ENCODE data around the gene PSMB4.
"Not testable (repeated sequence)": the region's sequence is repeated elsewhere in the genome, so short reads cannot be mapped to it uniquely, and the experiment has no call there.

The PSMB4 gene

DNA sequence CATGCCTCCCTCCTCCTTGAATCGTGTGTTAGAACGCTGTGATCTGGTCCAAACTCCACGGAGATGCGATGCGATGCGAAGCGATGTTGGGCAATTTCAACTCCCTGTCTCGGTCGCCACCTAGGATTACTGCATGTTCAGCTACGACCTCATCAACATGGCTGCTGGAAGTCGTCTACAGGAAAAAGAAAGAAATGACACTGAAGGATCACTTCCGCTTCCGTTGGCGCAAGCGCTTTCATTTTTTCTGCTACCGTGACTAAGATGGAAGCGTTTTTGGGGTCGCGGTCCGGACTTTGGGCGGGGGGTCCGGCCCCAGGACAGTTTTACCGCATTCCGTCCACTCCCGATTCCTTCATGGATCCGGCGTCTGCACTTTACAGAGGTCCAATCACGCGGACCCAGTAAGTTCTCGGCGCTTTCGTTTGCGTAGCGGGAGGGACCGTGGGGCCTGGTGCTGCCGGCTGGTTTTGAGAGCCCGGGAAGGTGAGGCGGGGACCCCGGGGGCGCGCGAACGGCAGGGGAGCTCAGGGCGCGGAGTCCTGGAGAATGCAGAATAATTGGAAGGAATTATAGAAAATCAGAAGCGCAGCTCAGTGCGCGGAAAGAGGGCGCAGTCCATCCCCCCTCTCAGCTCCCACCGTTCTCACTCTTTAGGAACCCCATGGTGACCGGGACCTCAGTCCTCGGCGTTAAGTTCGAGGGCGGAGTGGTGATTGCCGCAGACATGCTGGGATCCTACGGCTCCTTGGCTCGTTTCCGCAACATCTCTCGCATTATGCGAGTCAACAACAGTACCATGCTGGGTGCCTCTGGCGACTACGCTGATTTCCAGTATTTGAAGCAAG lies at the start of gene PSMB4:
Gene PSMB4, plus strand, starts transcription at position 250 of the 848 bp plus-strand sequence. Its CDS starts 15 bp downstream, at position 265.
- Histone ChIP-seq H3K4me3 (ENCODE audit: low read depth in 1 of 5, low read length in 5 of 5) (peak within 1 kb of the TSS; percentile 95 to 98 (median 97)), H3K27me3 (ENCODE audit: control insufficient read depth in 5 of 5, insufficient read depth in 4 of 5, low read length in 5 of 5) (no peaks in the 10 kb centered on the region), H3K36me3 (ENCODE audit: control insufficient read depth in 5 of 5, insufficient read depth in 5 of 5, low read length in 5 of 5) (peaks cover 7 to 38% (median 37%) of the 10 kb centered on the region in 5 donors)

DNA sequence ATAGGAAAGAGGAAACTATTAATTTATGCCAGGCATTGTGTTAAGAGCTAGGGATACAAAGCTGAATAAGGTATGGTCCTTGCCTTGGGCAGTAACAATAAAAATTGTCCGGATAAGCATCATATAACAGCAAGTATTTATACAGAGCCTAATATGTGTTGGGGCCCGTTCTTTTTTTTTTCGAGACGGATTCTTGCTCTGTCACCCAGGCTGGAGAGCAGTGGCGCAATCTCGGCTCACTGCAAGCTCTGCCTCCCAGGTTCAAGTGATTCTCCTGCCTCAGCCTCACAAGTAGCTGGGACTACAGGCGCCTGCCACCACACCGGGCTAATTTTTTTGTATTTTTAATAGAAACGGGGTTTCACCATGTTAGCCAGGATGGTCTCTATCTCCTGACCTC lies 49.0 kb upstream of the PSMB4 start:
- H3K9ac ChIP-seq (ENCODE audit: low read length in 5 of 5); H3K9me3 ChIP-seq (ENCODE audit: control insufficient read depth in 5 of 5, low read length in 5 of 5); H3K36me3 ChIP-seq (ENCODE audit: control insufficient read depth in 5 of 5, insufficient read depth in 5 of 5, low read length in 5 of 5); H3K27me3 ChIP-seq (ENCODE audit: control insufficient read depth in 5 of 5, insufficient read depth in 4 of 5, low read length in 5 of 5); H3K27ac ChIP-seq (ENCODE audit: low read depth, low read length); H3K4me3 ChIP-seq (ENCODE audit: low read depth in 1 of 5, low read length in 5 of 5): not testable (repeated sequence)
- H3K4me1 ChIP-seq (ENCODE audit: control insufficient read depth in 5 of 5, insufficient read depth in 5 of 5, low read length in 5 of 5), result peaks cover 9 to 18% (median 15%) of the 10 kb centered on the region in 5 donors

More for the DNA sequence above, at the start of gene PSMB4:
- Histone ChIP-seq H3K9me3 (ENCODE audit: control insufficient read depth in 5 of 5, low read length in 5 of 5) (no peaks in the 10 kb centered on the region), H3K27ac (ENCODE audit: low read depth, low read length) (peak within 1 kb of the TSS; percentile 97), H3K9ac (ENCODE audit: low read length in 5 of 5) (peak within 1 kb of the TSS; percentile 95 to 100 (median 97)), H3K4me1 (ENCODE audit: control insufficient read depth in 5 of 5, insufficient read depth in 5 of 5, low read length in 5 of 5) (peaks cover 4 to 19% (median 15%) of the 10 kb centered on the region in 5 donors)

DNA sequence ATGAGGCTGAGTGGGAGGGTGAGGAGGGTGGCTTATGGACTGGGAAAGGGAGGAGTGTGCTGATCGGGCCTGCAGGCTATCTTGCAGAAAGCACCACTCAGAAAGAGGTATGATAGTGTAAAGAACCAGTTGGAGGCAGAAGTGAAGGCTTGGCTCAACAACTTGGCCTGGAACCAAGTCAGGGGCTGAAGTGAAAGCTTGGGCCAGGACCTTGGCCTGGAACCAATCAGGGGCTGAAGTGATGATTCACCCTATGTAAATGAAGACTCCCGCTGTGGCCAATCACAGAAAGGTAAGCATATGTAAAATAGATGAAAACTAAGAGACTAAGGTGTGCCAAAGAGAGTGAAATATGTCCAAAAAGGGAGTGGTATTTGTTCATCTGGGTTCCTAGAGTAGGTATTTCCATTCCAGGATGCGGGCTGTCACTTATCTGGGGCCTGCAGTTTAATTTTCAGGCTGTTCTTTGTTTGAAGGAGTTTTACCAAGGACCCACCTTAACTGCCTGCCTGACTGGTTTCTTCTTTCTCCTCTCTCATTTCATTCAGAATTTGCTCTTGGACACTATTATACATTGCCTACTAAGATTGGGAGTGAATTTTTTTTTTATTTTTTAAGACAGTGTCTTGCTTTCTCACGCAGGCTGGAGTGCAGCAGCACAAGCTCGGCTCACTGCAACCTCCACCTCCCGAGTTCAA lies 47.2 kb upstream of the PSMB4 start:
- Histone ChIP-seq H3K4me3 (ENCODE audit: low read depth in 1 of 5, low read length in 5 of 5) (no peak overlapping the region), H3K36me3 (ENCODE audit: control insufficient read depth in 5 of 5, insufficient read depth in 5 of 5, low read length in 5 of 5) (no peaks in the 10 kb centered on the region), H3K27ac (ENCODE audit: low read depth, low read length) (no peak overlapping the region), H3K9me3 (ENCODE audit: control insufficient read depth in 5 of 5, low read length in 5 of 5) (no peaks in the 10 kb centered on the region), H3K9ac (ENCODE audit: low read length in 5 of 5) (no peak overlapping the region), H3K4me1 (ENCODE audit: control insufficient read depth in 5 of 5, insufficient read depth in 5 of 5, low read length in 5 of 5) (peaks cover 0 to 5% (median 5%) of the 10 kb centered on the region in 5 donors), H3K27me3 (ENCODE audit: control insufficient read depth in 5 of 5, insufficient read depth in 4 of 5, low read length in 5 of 5) (no peaks in the 10 kb centered on the region)

DNA sequence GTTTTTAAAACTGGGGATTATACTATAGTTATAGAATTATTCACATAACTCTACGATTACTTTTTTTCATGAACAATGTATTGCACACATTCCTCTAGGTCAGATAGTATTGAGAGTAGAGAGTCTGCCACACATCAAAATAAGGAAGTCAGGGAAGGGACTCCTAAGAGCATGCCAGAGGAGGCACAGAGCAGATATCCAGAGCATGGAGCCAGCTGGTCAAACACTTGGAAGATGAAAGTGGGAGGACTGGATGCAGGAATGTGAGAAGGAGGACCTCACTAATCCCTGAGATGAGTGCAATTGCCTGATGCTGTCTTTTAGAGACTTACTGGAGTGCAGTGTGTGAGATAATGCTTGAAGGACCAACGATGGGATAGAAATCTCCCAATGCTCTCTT lies 42.7 kb upstream of the PSMB4 start:
- H3K27me3 ChIP-seq (ENCODE audit: control insufficient read depth in 5 of 5, insufficient read depth in 4 of 5, low read length in 5 of 5), result no peaks in the 10 kb centered on the region

DNA sequence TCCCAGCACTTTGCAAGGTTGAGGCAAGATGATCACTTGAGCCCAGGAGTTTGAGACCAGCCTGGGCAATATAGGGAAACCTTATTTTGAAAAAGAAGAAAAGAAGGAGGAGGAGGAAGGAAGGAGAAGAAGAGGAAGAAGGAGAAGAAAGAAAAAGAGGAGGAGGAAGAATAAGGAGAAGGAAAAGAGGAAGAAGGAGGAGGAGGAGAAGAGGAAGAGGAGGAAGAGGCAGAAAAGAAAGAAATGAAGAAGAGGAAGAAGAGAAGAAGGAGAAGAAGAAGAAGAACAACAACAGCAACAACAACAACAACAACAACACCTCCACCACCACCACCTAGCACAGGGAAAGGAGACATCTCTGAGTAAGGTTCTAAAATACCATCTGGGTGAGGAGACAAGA lies 37.5 kb upstream of the PSMB4 start:
- Histone ChIP-seq H3K4me3 (ENCODE audit: low read depth in 1 of 5, low read length in 5 of 5) (no peak overlapping the region), H3K36me3 (ENCODE audit: control insufficient read depth in 5 of 5, insufficient read depth in 5 of 5, low read length in 5 of 5) (peaks cover 0 to 51% (median 37%) of the 10 kb centered on the region in 5 donors), H3K9me3 (ENCODE audit: control insufficient read depth in 5 of 5, low read length in 5 of 5) (peaks cover 0 to 9% (median 0%) of the 10 kb centered on the region in 5 donors), H3K27ac (ENCODE audit: low read depth, low read length) (no peak overlapping the region), H3K4me1 (ENCODE audit: control insufficient read depth in 5 of 5, insufficient read depth in 5 of 5, low read length in 5 of 5) (peaks cover 0 to 10% (median 4%) of the 10 kb centered on the region in 5 donors), H3K9ac (ENCODE audit: low read length in 5 of 5) (no peak overlapping the region), H3K27me3 (ENCODE audit: control insufficient read depth in 5 of 5, insufficient read depth in 4 of 5, low read length in 5 of 5) (no peaks in the 10 kb centered on the region)

More for the DNA sequence above, 42.7 kb upstream of the PSMB4 start:
- H3K4me1 ChIP-seq (ENCODE audit: control insufficient read depth in 5 of 5, insufficient read depth in 5 of 5, low read length in 5 of 5), result no peaks in the 10 kb centered on the region
- H3K4me3 ChIP-seq (ENCODE audit: low read depth in 1 of 5, low read length in 5 of 5), result no peak overlapping the region
- H3K36me3 ChIP-seq (ENCODE audit: control insufficient read depth in 5 of 5, insufficient read depth in 5 of 5, low read length in 5 of 5), result peaks cover 0 to 3% (median 0%) of the 10 kb centered on the region in 5 donors
- H3K9me3 ChIP-seq (ENCODE audit: control insufficient read depth in 5 of 5, low read length in 5 of 5), result no peaks in the 10 kb centered on the region
- H3K27ac ChIP-seq (ENCODE audit: low read depth, low read length), result no peak overlapping the region
- no peak overlapping the region for H3K9ac ChIP-seq (ENCODE audit: low read length in 5 of 5)

DNA sequence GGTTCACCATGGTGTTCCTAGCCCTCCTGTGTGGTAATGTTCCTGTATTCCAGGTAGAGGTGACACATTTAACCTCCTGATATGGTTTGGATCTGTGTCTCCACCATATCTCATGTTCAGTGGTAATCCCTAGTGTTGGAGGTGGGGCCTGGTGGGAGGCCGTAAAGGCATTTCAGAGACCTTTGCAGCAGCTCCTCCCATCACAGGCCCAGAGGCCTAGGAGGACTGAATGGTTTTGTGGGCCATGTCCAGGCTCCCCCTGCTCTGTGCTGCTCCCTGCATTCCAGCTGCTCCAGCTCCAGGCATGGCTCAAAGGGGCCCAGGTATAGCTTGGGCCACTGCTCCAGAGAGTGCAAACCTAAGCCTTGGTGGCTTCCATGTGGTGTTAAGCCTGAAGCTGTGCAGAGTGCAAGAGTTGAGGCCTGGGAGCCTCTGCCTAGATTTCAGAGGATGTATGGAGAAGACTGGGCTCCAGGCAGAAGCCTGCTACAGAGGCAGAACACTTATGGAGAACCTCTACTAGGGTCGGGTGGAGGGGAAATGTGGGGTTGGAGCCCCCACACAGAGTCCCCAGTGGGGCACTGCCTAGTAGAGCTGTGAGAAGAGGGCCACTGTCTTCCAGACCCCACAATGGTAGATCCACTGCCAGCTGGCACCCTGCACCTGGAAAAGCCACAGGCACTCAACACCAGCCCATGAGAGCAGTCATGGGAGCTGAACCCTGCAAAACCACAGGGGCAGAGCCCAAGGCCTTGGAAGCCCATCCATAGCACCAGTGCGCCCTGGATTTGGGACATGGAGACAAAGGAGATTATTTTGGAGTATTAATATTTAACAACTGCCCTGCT lies 36.8 kb upstream of the PSMB4 start:
- no peak overlapping the region for H3K4me3 ChIP-seq (ENCODE audit: low read depth in 1 of 5, low read length in 5 of 5)
- no peak overlapping the region for H3K9ac ChIP-seq (ENCODE audit: low read length in 5 of 5)
- no peaks in the 10 kb centered on the region for H3K27me3 ChIP-seq (ENCODE audit: control insufficient read depth in 5 of 5, insufficient read depth in 4 of 5, low read length in 5 of 5)
- peaks cover 0 to 15% (median 8%) of the 10 kb centered on the region in 5 donors for H3K4me1 ChIP-seq (ENCODE audit: control insufficient read depth in 5 of 5, insufficient read depth in 5 of 5, low read length in 5 of 5)
- peaks cover 0 to 54% (median 40%) of the 10 kb centered on the region in 5 donors for H3K36me3 ChIP-seq (ENCODE audit: control insufficient read depth in 5 of 5, insufficient read depth in 5 of 5, low read length in 5 of 5)
- peaks cover 0 to 9% (median 0%) of the 10 kb centered on the region in 5 donors for H3K9me3 ChIP-seq (ENCODE audit: control insufficient read depth in 5 of 5, low read length in 5 of 5)
- no peak overlapping the region for H3K27ac ChIP-seq (ENCODE audit: low read depth, low read length)

DNA sequence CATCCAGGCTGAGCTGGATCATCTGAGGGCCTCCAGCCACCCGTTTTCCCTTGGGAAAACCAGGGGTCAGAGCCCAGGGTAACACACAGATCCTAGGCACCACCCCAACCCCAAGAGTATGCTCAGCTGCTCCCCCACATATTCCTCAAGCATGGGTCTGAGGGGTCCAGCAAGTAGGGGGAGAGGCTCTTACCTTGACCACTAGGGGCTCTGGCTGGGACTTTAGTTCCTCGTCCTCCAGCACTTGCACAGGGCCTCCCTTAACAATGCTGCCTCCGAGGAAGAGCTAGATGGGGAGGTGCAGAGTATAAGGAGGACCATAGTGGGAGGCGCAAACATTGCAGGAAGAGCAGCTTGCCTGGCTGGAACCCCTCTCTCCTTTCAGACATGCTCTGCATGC lies 34.4 kb upstream of the PSMB4 start:
- peaks cover 8 to 39% (median 33%) of the 10 kb centered on the region in 5 donors for H3K4me1 ChIP-seq (ENCODE audit: control insufficient read depth in 5 of 5, insufficient read depth in 5 of 5, low read length in 5 of 5)

DNA sequence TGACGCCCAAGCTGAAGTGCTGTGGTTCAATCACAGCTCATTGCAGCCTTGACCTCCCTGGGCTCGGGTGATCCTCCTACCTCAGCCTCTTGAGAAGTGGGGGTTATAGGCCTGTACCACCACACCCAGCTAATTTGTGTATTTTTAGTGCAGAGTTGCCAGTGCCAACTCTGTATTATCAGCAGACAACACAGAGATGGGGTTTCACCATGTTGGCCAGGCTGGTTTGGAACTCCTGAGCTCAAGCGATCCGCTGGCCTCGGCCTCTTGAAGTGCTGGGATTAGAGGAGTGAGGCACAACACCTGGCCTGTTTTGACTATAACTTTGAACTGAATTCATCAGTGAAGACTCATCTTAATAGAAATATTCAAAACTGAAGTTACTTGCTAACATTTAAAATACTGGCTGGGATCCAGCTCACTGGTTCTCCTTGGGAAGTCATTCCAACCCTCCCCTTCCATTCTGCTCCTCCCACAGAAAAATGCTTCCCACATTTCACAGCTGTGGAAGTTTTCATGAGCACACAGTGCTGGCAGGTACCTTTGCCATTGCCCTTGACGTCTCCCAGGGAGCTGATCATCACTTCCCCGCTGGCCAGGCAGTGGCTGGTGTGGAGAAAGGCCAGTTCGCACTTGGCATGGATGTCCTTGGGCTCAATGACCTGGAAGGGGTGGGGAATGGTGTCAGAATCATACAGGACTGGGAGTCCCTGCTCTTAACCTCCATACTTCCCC lies 31.5 kb upstream of the PSMB4 start:
- H3K4me3 ChIP-seq (ENCODE audit: low read depth in 1 of 5, low read length in 5 of 5), result peak overlapping the region in 1 of 5 donors; percentile 24
- no peaks in the 10 kb centered on the region for H3K27me3 ChIP-seq (ENCODE audit: control insufficient read depth in 5 of 5, insufficient read depth in 4 of 5, low read length in 5 of 5)
- H3K4me1 ChIP-seq (ENCODE audit: control insufficient read depth in 5 of 5, insufficient read depth in 5 of 5, low read length in 5 of 5), result peaks cover 8 to 67% (median 61%) of the 10 kb centered on the region in 5 donors
- H3K9ac ChIP-seq (ENCODE audit: low read length in 5 of 5), result peak overlapping the region in 3 of 5 donors; percentile 12 to 63 (median 20)
- H3K9me3 ChIP-seq (ENCODE audit: control insufficient read depth in 5 of 5, low read length in 5 of 5), result no peaks in the 10 kb centered on the region
- peaks cover 0 to 55% (median 35%) of the 10 kb centered on the region in 5 donors for H3K36me3 ChIP-seq (ENCODE audit: control insufficient read depth in 5 of 5, insufficient read depth in 5 of 5, low read length in 5 of 5)
- H3K27ac ChIP-seq (ENCODE audit: low read depth, low read length), result peak overlapping the region; percentile 97

More for the DNA sequence above, 34.4 kb upstream of the PSMB4 start:
- Histone ChIP-seq H3K9ac (ENCODE audit: low read length in 5 of 5) (no peak overlapping the region), H3K27me3 (ENCODE audit: control insufficient read depth in 5 of 5, insufficient read depth in 4 of 5, low read length in 5 of 5) (no peaks in the 10 kb centered on the region), H3K27ac (ENCODE audit: low read depth, low read length) (no peak overlapping the region), H3K36me3 (ENCODE audit: control insufficient read depth in 5 of 5, insufficient read depth in 5 of 5, low read length in 5 of 5) (peaks cover 0 to 68% (median 40%) of the 10 kb centered on the region in 5 donors), H3K4me3 (ENCODE audit: low read depth in 1 of 5, low read length in 5 of 5) (no peak overlapping the region), H3K9me3 (ENCODE audit: control insufficient read depth in 5 of 5, low read length in 5 of 5) (peaks cover 0 to 9% (median 0%) of the 10 kb centered on the region in 5 donors)
